ENCODE results near the gene ISOC2. TPM values are rescaled to one million over a fixed set of nuclear protein-coding genes. Genes with fewer than 3 reads are reported as not detected.
"Not testable (repeated sequence)": the region's sequence is repeated elsewhere in the genome, so short reads cannot be mapped to it uniquely, and the experiment has no call there.

The ISOC2 gene
- total RNA-seq (2014; rRNA removed; shearing (Covaris generic); ENCODE audit: low replicate concordance): 231 and 265 TPM in 2 replicates

DNA sequence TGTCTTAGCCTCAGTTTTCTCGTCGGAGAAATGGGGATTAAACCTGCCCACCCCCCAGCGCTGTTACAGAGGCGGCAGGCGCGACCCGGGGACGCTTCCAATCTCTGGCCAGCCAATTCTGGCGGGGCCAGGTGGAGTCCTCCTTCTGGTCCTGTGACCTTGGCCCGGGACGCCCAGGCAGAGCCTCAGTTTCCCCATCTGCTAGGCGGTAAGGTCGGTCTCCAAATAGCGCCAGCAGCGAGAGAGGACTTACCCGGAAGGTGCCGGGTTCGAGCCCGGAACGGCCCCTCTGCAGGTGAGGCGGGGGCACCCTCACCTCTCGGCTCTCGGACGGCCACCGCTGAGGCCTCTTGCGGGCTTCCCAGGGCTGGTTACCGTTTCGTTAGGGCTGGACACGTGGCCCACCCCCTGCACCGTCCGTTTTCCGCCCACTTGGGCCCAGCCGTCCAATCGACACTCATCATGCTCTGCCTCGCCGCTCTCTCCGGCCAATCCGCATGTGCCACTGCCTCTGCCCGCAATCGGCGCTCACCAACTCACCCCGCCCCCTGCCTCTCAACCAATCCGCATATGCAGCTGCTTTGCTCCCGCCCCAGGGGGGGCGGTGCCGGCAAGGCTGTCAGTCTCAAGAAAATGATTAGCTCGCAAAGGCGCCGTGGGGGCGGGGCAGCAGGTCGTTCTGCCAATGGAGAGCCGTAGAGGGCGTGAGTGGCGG, at the start of gene ISOC2:
Gene ISOC2 (minus strand): TSS at position 384 of the 715 bp plus-strand sequence. CDS start 5,156 bp downstream, outside the sequence.
- in situ Hi-C loops (cut with HindIII; ENCODE audit: low pct_unique_long_range_greater_than_20kb, low sequenced_read_pairs): no loop called here
- DNase-seq (ENCODE audit: low read depth): peak; percentile 100

GRCh38 chr19:55508120-55508519, 46.7 kb upstream of the ISOC2 start:
- in situ Hi-C loops (cut with HindIII; ENCODE audit: low pct_unique_long_range_greater_than_20kb, low sequenced_read_pairs): no loop called here
- no peak for DNase-seq (ENCODE audit: low read depth)

- DNase-seq (ENCODE audit: low read depth): no peak
- in situ Hi-C loops (cut with HindIII; ENCODE audit: low pct_unique_long_range_greater_than_20kb, low sequenced_read_pairs): no loop called here
Observed at GRCh38 chr19:55504981-55505380, 43.5 kb upstream of the ISOC2 start.

GRCh38 chr19:55504252-55504603, 42.8 kb upstream of the ISOC2 start:
- in situ Hi-C loops (cut with HindIII; ENCODE audit: low pct_unique_long_range_greater_than_20kb, low sequenced_read_pairs): no loop called here

GRCh38 chr19:55503502-55504251, 42.2 kb upstream of the ISOC2 start:
- in situ Hi-C loops (cut with HindIII; ENCODE audit: low pct_unique_long_range_greater_than_20kb, low sequenced_read_pairs): no loop called here
- peak; percentile 92 for DNase-seq (ENCODE audit: low read depth)

More at GRCh38 chr19:55504252-55504603, 42.8 kb upstream of the ISOC2 start:
- no peak for DNase-seq (ENCODE audit: low read depth)

- DNase-seq (ENCODE audit: low read depth): no peak
- in situ Hi-C loops (cut with HindIII; ENCODE audit: low pct_unique_long_range_greater_than_20kb, low sequenced_read_pairs): no loop called here
Observed at GRCh38 chr19:55503157-55503501, 41.7 kb upstream of the ISOC2 start.

- in situ Hi-C loops (cut with HindIII; ENCODE audit: low pct_unique_long_range_greater_than_20kb, low sequenced_read_pairs): no loop called here
- no peak for DNase-seq (ENCODE audit: low read depth)
Observed at GRCh38 chr19:55502197-55502952, 40.9 kb upstream of the ISOC2 start.

DNA sequence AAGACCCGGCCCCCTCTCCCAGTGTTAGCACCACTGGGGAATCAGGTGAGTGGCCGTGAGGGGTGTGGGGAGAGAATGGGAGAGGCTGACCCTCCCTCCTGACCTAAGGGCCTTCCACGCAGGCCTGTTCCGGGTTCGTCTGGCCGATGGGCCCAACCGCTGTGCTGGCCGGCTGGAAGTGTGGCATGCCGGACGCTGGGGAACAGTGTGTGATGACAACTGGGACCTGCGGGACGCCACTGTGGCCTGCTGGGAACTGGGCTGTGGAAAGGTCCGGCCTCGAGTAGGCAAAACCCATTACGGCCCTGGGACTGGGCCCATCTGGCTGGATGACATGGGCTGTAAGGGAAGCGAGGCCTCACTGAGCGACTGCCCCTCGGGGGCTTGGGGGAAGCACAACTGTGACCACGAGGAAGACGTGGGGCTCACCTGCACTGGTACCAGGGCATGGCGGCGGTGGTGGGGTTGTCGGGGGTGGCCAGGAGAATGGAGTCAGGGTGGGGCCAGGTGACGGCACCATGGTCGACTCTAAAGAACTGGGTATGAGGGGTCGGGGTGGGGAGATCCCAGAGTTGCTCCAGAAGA, 39.0 kb upstream of the ISOC2 start:
- no peak for DNase-seq (ENCODE audit: low read depth)
- in situ Hi-C loops (cut with HindIII; ENCODE audit: low pct_unique_long_range_greater_than_20kb, low sequenced_read_pairs): no loop called here

- no peak for DNase-seq (ENCODE audit: low read depth)
- in situ Hi-C loops (cut with HindIII; ENCODE audit: low pct_unique_long_range_greater_than_20kb, low sequenced_read_pairs): no loop called here
Observed at GRCh38 chr19:55498246-55498840, 36.9 kb upstream of the ISOC2 start.

DNA sequence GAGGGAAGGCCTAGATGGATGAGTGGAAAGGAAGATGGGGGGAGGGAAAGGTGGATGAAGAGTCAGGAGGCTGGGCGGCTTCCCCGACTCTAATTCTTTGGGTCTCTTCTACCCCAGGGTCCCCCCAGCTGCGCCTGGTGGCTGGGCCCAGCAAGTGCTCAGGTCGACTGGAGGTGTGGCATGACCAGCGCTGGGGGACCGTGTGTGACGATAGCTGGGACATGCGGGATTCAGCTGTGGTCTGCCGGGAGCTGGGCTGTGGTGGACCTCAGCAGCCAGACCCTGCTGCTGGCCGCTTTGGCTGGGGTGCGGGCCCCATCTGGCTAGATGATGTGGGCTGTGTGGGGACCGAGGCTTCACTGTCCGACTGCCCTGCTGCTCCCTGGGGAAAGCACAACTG, 36.3 kb upstream of the ISOC2 start:
- in situ Hi-C loops (cut with HindIII; ENCODE audit: low pct_unique_long_range_greater_than_20kb, low sequenced_read_pairs): no loop called here
- no peak for DNase-seq (ENCODE audit: low read depth)

- in situ Hi-C loops (cut with HindIII; ENCODE audit: low pct_unique_long_range_greater_than_20kb, low sequenced_read_pairs); DNase-seq (ENCODE audit: low read depth): not testable (repeated sequence)
Observed at GRCh38 chr19:55496820-55497219, 35.4 kb upstream of the ISOC2 start.

DNA sequence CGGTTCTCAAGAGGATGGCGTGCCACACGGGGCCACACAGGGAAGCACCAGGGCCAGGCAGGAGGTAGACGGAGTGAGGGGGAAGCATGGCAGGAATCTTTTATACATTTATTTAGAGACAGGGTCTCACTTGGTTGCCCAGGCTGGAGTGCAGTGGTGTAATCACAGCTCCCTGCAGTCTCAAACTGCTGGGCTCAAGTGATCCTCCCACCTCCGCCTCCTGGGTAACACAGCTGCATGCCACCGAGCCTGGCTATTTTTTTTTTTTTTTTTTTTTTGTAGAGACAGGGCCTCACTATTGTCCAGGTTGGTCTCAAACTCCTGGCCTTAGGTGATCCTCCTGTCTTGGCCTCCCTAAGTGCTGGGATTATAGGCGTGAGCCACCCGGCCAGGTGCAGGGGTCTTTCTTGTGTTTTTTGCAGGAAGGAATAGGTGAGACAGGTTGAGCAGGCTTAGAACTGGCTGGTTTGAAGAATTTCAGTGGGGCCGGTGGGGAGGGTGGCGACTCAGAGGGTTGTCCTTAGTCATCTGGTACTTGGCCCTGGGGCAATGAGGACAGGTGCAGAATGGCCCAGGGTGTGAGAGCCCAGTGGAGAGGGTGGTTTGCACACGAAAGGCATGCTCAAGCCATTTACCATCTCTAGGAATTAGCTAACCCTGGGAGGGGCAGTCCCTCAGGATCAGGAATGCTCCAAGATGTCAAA, 34.4 kb upstream of the ISOC2 start:
- in situ Hi-C loops (cut with HindIII; ENCODE audit: low pct_unique_long_range_greater_than_20kb, low sequenced_read_pairs): no loop called here
- DNase-seq (ENCODE audit: low read depth): no peak

GRCh38 chr19:55494172-55494761, 32.8 kb upstream of the ISOC2 start:
- no peak for DNase-seq (ENCODE audit: low read depth)
- in situ Hi-C loops (cut with HindIII; ENCODE audit: low pct_unique_long_range_greater_than_20kb, low sequenced_read_pairs): no loop called here

DNA sequence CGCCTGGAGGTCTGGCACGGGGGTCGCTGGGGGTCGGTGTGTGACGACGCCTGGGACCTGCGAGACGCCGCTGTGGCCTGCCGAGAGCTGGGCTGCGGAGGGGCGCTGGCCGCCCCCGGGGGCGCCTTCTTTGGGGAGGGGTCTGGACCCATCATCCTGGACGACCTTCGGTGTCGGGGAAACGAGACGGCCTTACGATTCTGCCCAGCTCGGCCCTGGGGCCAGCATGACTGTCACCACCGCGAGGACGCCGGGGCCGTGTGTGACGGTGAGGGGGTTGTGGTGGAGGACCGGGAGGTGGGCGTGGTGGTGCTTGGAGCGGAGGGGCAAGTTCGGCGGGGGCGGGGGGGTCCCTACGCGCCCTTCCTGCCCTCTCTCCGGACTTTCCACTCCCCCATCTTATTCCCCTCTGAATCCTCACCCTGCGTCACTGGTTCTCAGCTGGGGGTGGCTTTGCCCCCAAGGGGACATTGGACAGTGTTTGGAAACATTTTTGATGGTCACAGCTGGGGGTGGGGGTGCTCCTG, 32.3 kb upstream of the ISOC2 start:
- in situ Hi-C loops (cut with HindIII; ENCODE audit: low pct_unique_long_range_greater_than_20kb, low sequenced_read_pairs): no loop called here
- DNase-seq (ENCODE audit: low read depth): no peak

- no peak for DNase-seq (ENCODE audit: low read depth)
- in situ Hi-C loops (cut with HindIII; ENCODE audit: low pct_unique_long_range_greater_than_20kb, low sequenced_read_pairs): no loop called here
Observed at GRCh38 chr19:55493052-55493644, 31.7 kb upstream of the ISOC2 start.

DNA sequence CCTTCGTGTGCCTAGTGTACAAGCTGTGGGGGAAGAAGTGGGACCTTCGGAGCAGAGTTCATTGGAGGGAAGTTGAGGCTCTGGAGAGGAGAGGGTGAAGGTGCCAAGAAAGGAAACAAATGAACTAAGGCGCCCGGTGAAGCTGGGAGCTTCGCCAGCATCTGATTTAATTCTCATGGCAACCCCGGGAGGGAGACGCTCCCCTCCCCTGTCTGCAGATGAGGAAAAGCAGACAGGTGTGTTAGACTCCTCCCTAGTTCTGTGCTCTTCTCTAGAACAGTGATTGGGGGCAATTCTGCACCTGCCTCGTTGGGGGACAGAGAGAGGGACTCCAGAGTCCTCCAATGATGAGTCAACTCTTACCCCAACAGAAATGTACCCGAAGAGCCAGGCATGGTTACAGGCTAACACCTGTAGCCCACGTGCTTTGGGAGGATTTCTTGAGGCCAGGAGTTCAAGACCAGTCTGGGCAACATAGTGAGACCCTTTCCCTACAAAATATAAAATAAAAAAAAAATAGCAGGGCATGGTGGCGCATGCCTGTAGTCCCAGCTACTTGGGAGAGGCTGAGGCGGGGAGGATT, 31.0 kb upstream of the ISOC2 start:
- DNase-seq (ENCODE audit: low read depth): no peak
- in situ Hi-C loops (cut with HindIII; ENCODE audit: low pct_unique_long_range_greater_than_20kb, low sequenced_read_pairs): no loop called here

Data from Caki2 (cell line).